Tongue (tissue), 2 donors: ENCODE data around the gene SSBP3. TPM values are rescaled to one million over a fixed set of nuclear protein-coding genes. Genes with fewer than 3 reads are reported as not detected.
A peak's percentile ranks its signal among the peaks of the same experiment; 100 is the strongest.

Source experiments
- DNase-seq: peaks from one replicate; pipeline ENCODE4 v3.0.0-alpha.2; 2015
- total RNA-seq: library from RNA; depleted of rRNA; stranded (reverse); fragments of >200 nt; gene quantifications from one replicate; pipeline ENCODE4 v1.2.3, GENCODE V29; 2014

The SSBP3 gene
- total RNA-seq, 1 donor from 2014 or later, result 17.2 TPM

DNA sequence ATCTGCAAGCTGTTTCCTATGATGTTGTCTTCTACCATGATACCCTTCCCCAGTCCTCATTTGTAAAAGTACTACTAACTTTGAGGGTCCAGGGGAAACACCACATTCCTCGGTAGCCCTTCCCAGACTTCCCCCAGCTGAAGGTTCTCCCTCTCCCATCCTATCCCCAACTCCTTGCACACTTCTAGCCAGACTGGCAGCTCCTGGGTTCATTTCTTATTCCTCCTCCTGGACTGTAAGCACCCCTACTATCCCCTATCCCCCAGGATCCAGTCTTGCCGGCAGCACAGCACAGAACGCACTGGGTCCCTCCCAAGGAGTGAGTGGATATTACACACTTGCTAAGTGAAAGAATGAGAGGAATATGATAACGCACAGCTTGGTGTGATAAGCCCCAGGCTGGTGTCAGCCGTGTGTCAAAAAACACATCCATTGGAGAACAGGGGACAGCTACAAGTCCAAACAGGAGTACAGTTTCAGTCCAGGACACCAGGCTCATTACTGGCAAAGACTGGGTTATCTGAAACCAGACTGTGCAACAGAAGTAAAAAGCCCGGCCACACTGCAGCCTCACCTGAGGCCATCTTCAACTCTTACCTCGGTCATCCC lies 100.2 kb downstream of the SSBP3 start:
- DNase-seq, result no peak

DNA sequence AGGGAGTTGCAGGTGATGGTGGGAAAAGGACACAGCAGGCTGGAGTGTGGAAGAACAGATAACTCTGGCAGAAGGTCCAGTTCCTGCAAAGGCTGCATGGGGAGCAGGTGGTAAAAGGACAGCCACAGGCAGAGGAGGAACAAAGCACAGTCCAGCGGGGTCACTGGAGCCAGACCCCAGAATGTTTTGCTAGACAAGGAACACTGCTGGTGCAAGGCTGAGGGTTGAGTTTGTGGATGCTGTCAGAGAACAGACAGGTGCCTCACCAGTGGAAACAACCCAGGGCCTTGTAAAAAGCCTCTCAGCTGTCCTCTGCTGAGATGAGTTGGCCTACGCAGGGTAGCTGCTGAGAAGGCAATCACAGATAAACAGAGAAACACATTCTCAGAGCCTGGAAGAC lies 101.7 kb downstream of the SSBP3 start:
- DNase-seq, result no peak

DNA sequence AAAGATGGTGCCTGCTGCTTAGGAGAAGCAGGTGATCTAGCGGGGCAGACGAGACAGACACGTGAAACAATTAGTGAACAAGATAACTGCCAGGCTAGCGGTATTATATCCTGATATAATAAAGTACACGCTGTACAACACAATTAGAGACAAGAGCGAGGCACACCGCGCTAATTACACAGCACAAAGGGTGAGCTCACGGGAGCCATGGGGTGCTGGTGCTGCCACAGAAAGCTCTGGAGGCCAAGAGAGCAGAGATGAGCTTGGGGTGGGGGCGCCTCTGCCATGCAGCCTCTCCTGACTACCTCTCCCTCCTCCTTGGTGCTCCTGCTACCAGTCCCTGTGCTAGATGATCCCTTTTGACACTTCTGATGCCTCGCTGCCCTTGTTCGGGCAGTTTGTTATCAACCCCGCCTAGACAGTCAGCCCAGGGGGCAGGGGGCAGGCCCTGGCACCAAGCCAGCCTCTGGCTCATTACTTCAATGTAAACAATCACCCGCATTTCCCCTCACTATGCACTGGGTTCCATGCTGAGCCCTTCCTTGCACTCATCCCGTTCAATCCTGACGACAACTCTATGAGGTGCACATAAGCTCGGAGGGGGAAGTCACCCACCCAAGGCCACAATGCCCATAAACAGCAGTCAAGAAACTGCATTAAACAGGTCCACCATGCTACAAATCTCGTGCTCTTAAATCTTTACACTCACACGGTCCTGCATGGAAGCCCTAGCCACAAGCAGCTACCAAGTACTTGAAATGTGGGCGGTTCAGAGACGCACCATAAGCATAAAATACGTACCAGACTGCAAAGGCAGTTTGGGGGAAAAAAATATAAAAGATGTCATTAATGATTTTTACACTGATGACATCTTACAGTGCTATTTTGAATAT lies 103.0 kb downstream of the SSBP3 start:
- DNase-seq, result no peak

DNA sequence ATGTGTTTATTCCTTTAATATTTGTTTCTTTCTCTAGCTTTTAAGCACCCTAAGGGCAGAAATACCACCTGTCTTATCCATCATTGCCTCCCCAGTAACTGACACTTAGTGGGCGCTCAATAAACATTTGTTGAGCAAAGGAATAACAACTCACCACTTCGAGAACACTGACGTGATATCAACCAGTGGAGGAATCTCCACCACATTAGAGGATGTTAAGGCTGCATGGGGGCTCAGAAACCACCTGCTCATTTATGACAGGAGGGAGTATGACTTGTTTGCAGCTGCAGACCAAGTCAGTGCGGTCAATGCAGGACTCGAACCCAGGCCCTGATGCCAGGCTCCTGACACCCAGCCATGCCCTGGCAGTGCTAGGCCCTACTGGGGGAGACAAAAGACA lies 103.6 kb downstream of the SSBP3 start:
- DNase-seq, result no peak

DNA sequence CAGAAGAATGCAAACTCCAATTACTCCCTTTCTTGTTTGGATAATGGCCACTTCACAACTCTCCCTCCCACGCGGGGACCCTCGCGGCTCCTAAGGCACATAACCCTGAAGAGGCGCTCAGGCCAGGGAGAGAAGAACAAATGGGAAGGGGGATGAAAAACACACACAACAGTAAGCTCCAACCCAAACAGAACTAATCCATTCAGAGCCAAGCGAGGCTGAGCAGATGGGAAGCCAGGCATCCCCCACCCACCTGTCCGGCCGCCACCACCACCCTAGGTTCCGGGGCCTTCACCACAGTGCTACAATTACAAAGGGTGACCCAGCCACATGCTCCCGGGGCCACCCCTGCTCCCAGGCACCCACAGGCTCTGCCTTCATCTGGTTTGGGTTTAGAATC lies 104.7 kb downstream of the SSBP3 start:
- no peak for DNase-seq

DNA sequence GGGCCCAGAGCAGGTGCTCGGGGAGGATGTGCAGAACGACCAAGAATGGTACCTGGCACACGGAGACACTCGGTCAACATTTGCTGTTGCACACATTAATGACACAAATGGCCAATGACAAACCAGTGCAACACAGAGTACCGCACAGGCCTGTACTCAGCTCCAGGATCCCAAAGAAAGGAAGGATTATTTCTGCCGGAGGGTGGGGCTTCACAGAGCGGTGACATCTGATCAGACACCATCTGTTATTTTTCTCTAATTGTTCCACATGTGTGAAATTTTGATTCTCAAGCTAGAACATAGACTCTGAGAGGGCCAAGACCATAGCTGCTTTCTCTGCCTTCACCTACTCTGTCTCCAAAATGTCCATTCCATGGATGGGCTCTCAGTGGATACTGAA lies 105.8 kb downstream of the SSBP3 start:
- DNase-seq, result peak; percentile 89

DNA sequence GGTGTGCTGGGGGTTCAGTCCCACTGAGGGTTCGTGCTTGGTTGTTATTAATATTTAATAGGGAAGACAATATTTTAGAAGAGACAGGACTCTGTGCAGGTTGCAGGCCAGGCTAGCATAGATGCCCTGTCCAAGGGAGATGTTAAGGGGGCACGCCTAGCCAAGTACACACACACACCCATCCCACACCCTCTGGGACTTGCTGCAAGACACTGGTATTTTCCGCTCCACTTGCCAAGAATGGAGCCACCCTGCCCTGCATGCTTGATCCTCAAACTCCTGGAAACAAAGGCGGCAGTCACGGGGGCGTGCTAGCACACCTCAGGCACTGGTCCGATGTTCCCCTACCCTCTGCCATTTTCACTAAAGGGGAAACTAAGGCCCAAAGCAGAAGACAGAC lies 107.2 kb downstream of the SSBP3 start:
- DNase-seq, result peak; percentile 53

DNA sequence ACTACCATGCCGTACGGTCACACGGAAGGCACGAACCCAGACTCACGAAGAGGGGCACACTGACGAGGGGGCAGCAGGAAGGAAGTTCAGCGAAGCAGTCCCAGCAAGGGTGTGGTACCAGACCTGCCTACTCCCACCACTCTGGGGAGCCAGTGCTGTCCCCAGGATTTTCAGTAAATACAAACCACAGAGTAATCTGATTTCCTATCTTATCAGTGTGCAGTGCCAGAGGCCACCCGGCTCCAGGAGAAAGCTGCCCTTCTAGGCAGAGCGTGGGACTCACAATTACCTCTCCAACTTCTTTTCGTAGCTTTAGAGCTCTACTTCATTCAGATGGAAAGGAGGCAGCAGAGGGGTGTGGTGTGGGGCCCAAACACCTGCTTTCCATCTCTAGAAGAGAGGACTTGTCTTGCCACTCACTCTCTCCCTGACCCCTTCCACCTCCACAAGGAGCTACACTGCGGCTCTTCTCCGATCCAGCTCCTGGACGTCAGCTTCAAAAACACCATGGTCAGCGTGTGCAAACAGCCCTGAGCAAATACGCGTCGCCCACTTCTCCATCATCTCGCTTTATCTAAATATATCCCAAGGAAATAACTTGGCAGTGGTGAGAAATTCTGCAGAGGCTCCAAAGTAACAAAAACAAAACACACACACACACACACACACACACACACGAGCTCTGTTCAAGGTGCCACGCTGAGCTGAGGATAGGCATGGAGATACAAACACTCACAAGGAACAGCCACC lies 107.7 kb downstream of the SSBP3 start:
- DNase-seq, result peak; percentile 48

DNA sequence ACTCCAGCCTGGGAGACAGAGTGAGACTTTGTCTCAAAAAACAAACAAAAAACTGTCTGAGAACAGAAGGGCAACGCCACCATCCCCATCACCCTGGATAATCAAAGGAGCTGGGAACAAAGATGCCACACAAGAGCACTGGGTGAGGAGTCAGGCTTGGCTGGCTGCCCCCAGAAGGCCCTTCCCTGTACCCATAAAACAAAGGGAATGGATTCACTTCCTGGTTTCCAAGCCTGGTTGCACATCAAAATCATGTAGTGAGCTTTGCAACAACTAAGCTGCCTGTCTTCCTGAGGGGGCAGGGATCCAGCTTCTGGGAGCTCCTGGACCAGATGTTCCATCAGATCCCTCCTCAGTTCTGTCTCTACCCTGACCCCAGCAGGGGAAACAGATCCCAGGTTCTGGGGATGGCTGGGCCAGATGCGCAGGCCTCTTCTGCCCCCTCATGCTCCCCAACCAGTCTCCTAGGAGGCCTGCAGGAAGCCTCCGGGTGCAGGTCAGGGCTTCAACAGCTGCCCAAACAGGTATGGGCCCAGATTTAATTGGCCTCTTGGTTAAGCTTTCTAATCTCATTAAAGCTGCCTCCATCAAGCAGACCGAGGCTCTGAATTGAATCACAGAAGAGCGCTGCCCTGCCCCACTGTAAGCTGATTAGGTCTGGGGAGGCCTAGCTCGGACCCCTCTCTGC lies 108.5 kb downstream of the SSBP3 start:
- DNase-seq, result no peak

DNA sequence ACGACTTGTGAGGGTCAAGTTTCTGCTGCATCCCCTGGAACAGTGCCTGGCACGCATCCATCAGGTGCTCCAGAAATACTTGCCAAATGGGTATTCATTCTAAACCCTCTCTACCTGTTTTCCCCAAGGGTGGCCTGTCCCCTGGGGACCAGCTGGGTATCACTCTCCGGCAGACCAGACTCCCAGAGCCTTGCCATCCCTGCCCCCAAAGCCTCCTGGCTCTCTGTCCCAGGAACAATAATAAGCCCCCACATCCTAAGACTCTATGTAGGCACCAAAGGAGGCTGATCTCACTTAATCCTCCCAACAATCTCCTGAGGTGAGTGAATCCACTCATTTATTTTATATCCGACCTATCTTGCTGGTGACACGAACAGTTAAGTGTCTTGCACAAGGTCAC lies 109.5 kb downstream of the SSBP3 start:
- no peak for DNase-seq

DNA sequence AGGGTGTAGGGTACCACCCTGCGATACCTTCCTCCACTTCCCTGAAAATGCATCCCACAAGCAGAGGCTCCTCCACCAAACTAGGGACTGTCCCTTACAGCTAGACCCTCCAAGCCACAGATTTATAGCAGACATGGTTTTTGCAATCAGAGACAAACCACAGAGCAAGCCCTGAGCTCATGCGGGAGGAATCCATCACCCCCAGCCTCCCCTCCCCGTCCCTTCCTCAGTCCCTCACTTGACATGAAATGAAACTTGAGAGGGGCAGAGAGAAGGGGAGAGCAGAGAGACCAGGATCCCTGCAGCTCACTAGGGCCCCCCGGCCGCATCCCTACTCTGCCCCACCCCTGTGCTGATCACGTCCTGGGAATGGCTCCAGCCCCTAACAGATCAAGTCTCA lies 111.3 kb downstream of the SSBP3 start:
- DNase-seq, result peak; percentile 49

DNA sequence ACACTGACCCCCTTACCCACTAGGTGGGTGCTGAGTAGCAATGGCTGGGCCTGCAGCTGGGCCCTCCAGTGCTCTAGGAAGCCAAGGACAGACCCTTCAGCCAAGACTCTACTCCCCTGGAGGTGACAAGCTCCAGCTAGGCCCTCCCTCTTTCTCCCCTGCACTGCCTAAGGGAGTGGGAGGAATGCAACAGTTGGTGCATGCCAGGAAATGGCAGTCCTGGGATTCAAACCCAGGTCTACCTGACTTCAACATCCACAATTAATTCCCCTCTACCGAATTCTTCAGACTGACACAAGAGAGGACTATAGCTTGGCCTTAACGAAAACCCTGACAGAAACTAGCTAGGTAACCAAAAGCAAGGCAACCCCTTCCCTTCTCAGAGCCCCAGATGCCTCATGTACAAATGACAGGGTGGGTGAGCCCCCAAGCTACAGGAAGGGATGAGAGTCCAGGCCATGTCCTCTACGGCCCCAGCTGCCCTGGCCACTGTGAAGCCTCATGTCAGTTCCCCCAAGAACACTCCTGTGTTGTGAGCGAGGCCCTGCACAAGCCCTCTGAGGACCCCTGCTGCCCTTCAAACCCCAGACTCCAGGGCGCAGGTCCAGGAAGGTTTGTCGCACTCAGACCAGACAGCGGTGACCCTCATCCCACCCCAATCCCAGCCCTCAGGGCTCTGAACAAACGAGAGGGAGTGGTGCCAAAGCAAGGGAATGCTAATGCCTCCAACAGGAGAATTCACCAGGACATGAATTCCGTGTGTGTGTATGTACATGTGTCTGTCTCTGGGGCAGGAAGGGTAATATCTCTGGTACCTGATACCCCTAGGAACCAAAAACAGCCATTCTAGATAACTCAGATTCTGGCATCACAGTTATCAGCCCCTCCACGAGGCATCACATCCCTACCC lies 113.9 kb downstream of the SSBP3 start:
- no peak for DNase-seq

DNA sequence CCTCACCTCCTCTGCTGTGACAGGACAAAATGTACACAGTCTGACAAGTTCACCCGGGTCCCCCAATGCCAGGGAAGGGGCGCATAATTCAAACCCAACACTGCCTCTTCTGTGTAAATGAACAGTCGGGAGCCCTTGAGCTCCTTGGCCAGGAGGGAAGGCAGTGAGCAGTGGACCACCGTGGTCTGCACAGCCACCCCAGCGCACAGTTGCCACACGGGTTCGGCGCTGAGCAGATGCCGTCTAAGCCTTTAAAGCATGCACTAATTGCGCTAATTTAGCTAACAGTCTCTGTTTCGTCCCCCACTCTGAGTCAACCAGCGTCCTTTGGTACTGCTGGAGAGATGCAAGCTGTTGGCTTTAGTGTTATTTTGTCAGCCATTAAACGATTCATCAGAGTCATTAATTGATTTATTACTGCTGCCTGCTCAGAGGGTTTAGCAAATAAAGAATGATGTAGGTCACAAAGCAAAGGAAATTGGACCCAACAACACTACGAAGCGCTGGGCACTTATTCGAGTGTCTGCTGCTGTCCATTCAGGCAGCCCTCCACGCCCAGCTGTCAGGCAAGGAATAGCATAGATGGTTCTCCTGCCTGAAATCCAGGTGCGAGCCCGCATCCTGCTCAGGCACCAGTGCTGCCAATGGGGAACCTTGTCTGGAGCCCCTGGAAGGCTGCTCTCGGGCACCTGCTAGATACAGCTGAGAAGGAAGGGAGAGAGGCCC lies 114.8 kb downstream of the SSBP3 start:
- no peak for DNase-seq

DNA sequence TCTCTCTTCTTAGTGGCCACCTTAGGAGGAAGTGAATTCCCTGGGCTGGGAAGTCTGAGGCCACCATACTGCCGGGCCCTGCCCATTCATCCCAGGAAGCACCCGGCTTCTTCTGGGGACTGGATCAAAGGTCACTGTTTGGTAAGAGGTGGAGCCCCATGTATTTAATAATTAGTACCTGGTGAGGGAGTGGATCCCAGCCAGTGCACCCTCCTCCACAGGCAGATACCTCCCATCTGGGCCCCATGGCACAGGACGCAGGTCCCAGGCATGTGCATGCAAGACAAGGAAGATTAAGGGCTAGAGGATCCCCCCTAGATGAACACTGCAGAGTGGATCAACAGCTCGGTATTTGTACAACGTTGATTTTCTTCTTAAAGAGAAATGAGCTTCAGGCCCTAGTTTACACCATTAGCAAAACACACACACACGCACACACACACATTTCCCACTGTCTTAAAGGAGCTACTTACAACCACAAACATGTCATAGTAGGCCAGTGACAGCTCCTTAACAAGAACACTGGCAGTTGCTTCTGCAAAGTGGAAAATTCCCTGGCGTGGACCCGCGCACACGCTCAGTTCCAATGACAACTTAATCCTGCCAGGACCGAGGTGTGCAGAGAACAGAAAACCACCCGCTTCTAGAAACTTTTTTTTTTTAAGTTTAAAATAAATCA lies 115.5 kb downstream of the SSBP3 start:
- peak; percentile 69 for DNase-seq

DNA sequence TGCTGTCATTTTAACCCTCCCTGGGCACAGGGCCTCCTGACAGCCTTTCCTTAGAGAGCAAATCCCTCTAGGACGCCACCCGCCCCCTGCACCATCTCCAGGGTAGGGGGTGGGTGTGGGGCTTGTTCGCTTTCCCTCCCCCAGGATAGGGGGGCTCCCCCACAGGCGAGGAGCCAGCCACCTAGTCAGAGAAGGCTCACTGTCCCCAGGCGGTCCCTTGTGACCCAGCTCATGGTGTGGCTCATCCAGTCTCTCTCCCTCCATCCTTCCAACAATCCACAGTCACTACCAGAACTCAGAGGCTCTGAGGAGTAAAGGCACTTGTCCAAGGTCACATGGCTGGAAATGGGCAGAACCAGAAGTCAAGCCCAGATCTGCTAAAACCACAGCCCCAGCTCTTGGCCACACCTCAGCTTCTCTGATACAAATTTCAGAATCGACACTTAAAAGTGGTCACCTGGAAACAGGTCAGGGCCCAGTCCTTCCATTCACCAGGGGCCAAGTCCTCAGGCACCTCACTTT lies 116.4 kb downstream of the SSBP3 start:
- DNase-seq, result no peak

DNA sequence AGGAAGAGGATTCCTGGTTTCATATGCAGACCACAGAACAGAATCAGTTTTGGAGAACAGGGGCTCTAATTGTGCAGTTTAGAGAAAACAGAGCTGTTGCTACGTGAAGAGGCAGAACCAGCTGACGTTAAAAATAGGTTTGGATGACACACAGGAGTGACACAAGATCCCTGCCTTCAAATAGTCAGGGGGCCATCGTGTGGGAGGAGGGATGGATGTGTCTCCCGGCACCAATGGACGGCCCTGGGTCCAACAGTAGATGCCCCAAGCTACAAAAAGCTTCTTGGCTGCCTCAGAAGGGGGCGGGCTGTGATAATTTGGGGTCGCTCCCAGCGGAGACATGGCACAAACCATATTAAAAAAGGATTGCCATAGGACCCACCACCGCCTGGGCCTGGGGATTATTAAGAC lies 118.4 kb downstream of the SSBP3 start:
- peak; percentile 82 for DNase-seq

DNA sequence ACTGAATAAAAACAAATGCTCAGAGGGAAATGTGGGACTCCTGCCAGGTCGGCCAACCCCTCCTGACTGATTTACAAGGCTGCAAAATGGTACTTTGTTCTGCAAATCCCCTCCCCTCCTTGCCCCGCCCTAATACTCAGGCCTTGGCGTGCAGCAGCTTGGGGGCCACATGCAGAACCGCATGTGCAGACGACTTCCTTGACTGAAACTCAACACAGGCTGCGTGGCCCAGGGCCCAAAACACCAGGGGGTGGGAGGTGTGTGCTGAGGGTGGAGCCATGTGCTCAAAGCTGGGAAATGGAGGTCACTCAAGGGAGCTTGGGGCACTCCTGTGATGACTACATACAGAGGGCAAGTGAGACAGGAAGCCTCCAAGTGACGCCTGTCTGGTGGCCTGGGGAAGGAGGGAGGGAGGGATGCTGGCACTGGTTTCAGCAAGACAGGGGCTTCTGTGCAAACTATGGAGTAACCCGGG lies 119.0 kb downstream of the SSBP3 start:
- peak; percentile 92 for DNase-seq

DNA sequence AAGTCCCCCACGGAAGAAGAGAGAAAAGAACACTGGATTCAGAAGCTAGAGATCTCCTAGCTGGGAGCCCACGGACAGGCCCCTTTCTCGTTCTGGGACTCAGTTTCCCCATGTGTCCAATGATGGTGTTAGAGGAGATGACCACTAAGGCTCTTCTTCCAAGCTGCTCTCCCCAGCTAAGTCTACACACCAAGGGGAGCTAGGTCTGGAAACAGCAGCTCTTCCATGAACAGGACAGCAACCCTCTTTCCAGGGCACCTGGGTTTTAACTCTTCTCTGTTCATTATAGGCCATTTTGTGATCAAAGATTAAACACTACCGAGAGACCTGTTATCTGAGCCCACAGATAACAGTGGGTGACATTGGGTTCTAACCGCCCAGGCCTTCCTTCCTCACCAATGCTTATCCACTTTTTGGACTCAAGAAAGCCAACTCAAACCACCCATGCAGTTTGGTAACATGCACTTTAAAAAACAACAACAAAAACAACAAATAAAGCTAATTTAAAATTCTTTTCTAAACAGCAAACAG lies 120.3 kb downstream of the SSBP3 start:
- DNase-seq, result no peak

DNA sequence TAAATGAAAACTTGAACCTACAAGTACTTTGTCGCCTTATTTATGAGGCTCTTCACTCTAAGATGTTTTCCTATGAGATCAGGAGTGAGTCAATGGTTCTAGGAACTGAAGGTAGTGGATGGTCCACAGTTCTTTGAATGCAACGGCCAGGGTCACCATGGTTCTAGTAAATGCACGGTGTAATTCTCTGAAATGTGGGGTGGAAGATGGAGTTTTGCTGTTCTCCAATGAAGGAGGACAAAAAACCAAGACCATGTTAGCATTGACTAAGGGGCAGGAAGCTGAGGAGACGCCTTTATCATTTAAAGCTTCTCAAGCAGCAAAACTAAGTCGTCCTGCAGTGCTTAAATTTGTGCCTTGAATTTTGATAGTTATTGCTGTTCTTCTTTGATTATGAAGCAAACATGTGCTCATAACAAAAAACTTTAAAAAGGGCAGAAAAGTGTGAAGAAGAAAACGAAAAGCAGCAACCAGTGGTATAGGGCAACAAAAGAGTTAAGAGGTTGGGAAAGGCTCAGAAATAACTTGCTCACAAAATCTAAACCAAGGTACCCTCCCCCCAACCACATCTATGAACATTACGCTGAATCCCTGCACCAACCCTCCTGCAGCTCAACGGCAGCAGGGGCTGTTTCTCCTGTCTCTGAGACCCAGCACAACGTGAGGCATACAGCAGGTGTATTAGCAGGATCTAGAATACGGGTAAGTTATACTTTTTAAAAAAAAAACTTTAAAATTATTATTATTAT lies 121.2 kb downstream of the SSBP3 start:
- no peak for DNase-seq
